Stimulated activated CD8-positive, alpha-beta memory T cell treated with anti-CD3 and anti-CD28 coated beads, Interleukin-4, amount 100 ng/mL, for 24 hours (primary cell): ENCODE measurements around the gene DCTN3.

Experiments used
- DNase-seq: peaks from one replicate; pipeline ENCODE4 v3.0.0-alpha.2; 2020; ENCODE audit warnings: low read depth

DCTN3 gene

DNA sequence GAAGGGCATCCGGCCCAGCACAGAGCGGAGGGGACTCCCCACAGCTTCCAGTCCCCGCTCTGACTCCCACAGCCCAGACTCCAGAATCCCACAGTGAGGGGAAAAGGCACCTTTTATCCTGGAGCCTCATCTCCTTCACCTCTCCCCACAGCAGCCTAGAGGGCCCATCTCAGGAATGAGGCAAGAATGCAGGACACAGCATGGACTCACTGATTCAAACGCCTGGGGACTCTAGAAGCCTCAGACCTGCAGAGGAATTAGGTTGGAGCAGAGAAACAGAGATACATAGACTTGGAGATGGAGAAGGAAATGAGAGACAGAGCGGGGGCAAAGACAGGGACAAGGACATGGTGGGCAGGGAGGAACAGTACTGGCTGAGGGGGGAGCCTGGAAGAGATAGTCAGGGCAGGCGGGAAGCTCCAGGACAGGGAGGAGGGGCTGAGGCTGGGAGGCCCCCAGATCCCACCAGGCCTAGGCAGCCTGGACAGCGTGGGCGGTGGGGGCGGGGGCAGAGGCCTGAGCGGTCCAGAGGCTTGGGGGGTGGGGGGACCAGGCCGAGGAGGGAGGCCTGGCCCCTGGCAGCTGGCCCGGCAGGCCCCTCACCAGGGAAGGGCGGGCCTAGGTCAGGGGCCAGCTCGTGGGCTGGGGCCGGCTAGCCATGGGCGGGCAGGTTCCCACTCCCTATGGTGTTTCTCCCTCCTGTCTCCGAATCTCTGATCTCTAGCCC, 46.5 kb downstream of the DCTN3 start:
- no peak for DNase-seq

GRCh38 chr9:34572628-34573027, 47.7 kb downstream of the DCTN3 start:
- no peak for DNase-seq

GRCh38 chr9:34572092-34572491, 48.2 kb downstream of the DCTN3 start:
- DNase-seq: no peak

DNA sequence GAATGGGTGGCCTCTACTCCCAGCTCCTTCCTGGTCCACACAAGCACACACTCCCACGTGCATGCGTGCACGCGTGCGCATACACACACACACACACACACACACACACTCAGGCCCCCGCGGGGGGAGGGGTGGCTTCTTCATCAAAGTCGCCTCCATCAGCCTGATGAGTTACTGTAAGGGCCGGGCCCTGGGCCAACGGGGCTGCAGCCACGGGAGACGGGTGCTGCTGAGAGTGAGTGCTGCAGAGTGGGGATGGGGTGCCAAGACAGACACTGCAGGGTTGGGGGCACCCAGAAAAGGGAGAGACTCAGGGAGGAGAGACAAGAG, 48.8 kb downstream of the DCTN3 start:
- DNase-seq: no peak

DNA sequence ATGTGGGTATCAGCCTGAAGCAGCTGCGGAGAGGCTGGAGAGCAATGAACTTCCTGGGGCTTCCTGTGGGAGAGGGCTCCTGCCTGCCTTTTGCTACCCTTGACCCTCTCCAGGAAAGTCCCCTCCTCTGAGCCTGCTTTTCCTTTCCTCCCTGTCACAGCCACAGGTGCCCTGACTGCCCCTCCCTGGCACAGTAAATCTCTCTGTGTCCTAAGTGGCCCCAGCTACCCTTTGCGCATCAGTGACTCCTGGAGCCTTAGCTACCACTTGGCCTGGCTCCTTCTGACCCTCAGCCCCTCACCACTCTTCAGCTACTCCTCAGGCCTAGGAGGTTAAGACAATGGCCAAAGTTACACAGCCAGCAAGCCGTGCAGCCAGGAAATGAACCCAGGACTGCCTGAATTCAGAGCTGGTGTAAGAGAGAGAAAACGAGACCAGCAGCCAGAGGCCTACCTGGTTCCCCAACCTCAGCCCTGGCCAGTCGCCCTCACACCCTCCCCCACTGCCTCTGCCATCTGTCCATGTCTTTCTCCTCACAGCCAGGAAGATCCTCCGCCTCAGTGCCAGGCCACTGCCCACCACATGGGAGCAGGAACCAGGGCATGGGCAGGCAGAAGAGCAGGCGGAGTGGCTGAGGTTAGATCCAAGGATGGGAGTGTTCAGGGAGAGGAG, 49.4 kb downstream of the DCTN3 start:
- DNase-seq: no peak

DNA sequence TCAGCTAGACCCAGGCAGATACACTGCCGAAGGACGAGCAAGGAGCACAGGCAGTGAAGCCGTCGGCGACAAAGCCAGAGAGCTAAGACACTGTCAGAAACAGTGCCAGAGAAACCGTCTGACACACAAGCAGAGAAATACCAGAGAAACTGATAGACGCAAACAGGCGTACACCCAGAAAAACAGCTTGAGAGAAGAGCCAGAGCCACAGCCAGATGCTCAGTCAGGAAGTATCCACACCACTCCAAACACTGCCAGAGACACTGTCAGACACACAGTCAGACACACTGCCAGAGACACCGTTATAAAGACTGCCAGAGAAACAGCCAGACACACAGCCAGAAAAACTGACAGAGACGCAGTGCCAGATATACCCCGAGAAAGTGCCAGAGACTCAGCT, 49.9 kb downstream of the DCTN3 start:
- no peak for DNase-seq

GRCh38 chr9:34568774-34569173, 51.5 kb downstream of the DCTN3 start:
- no peak for DNase-seq

DNA sequence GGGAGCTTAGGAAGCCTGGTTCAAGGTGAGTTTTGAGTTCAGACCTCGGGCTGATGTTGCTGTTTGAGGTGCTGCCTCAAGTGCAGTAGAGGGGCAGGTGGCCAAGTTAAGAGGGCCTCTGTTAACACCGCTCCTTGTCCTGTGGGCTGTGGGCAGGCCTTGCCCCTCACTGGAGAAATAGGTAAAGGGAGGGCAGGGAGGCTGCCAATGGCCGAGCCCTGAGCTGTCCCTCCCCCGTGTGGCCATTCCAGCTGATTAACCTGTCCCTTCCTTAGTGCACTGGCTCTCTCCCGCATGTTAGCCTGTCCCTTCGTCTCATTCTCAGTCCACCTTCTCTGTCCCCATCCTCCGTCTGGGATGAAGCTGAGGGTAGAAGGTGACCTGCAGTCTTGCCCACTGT, 52.2 kb downstream of the DCTN3 start:
- DNase-seq: no peak

GRCh38 chr9:34566972-34567371, 53.3 kb downstream of the DCTN3 start:
- DNase-seq: no peak

DNA sequence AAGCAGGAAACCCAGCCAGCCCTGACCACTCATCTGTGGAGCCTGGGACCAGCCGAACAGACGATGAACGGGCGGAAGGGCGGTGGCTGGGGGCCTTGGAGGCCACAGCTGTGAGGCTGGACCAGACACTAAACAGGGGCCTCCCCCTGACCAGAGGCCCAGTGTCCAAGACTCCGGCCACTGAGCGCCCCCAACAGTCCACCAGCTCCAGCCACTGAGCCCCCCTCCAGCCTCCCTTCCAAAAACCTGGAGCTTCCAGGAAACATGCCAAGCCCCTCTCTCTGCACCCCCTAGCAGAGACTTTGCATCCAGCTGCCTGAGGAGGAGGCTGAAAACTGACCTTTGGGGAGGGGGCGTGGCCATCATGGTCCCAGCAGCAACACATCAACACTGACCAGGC, 54.0 kb downstream of the DCTN3 start:
- DNase-seq: no peak

- DNase-seq: no peak
These were observed 54.4 kb downstream of the DCTN3 start for GRCh38 chr9:34565856-34566255.

GRCh38 chr9:34564617-34565016, 55.7 kb downstream of the DCTN3 start:
- DNase-seq: no peak
